ENCODE data around the gene SH3BGRL3.

Gene SH3BGRL3

DNA sequence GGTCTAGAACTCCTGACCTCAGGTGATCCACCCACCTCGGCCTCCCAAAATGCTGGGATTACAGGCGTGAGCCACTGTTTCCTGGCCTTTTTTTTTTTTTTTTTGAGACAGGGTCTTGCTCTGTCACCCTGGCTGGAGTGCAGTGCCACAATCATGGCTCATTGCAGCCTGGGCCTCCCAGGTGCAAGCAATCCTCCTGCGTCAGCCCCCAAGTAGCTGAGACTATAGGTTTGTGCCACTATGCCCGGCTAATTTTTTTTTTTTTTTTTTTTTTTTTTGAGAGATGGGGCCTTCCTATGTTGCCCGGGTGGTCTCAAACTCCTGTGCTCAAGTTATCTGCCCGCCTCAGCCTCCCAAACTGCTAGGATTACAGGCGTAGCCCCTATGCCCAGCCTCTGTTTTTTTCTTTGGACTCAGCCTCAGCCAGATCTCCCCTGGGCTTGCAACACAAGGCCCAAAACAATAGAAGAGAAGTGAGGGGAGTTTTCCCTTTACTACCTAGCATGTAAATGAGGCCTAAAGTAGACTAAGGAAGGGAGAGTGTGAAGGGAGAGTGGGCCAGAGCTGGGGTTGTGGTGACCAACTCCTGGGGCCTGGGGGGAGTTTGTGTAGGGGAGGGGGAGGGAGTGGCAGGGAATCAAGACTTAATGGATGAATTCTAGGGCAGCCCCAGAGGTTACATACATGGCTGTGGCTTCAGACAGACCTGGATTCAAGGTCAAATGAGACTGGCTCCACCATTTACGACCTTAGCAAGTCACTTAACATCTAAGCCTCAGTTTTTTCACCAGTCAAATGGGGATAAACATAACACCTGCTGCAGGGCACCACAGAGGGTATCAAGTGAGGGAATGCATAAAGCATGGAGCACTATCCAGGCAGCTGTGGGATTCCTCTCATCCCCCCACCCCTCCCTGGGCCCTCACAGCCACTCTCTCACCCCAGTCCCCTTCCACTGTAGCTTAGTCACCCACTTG, 36.3 kb downstream of the SH3BGRL3 start:
- no peak for DNase-seq (ENCODE audit: extremely low read depth, insufficient read length)
- H3K36me3 ChIP-seq (ENCODE audit: control insufficient read depth, insufficient read depth, low read length), result peaks cover 8% of the 10 kb centered on the region
- no peaks in the 10 kb centered on the region for H3K27me3 ChIP-seq (replicated peaks; ENCODE audit: control insufficient read depth, insufficient read depth, low read length)
- no peak overlapping the region for H3K4me3 ChIP-seq (replicated peaks; ENCODE audit: low read depth, low read length)
- TF ChIP-seq CTCF (IDR thresholded peaks at IDR 0.05; ENCODE audit: insufficient read depth, low read length, poor library complexity, severe bottlenecking), result no peak

GRCh38 chr1:26317146-26317545, 37.3 kb downstream of the SH3BGRL3 start:
- no peak for DNase-seq (ENCODE audit: extremely low read depth, insufficient read length)
- Histone ChIP-seq H3K27me3 (replicated peaks; ENCODE audit: control insufficient read depth, insufficient read depth, low read length) (no peaks in the 10 kb centered on the region), H3K36me3 (ENCODE audit: control insufficient read depth, insufficient read depth, low read length) (peaks cover 14% of the 10 kb centered on the region), H3K4me3 (replicated peaks; ENCODE audit: low read depth, low read length) (peak overlapping the region; percentile 76)
- no peak for TF ChIP-seq CTCF (IDR thresholded peaks at IDR 0.05; ENCODE audit: insufficient read depth, low read length, poor library complexity, severe bottlenecking)

GRCh38 chr1:26317612-26318337, 37.9 kb downstream of the SH3BGRL3 start, which contains the start of gene CD52:
Gene CD52 (plus strand): TSS chr1:26317958. CDS start chr1:26318018, 60 bp downstream.
- peak; percentile 63 for DNase-seq (ENCODE audit: extremely low read depth, insufficient read length)
- H3K4me3 ChIP-seq (replicated peaks; ENCODE audit: low read depth, low read length), result peak within 1 kb of the TSS; percentile 76
- no peak for TF ChIP-seq CTCF (IDR thresholded peaks at IDR 0.05; ENCODE audit: insufficient read depth, low read length, poor library complexity, severe bottlenecking)
- H3K36me3 ChIP-seq (ENCODE audit: control insufficient read depth, insufficient read depth, low read length), result peaks cover 16% of the 10 kb centered on the region
- no peaks in the 10 kb centered on the region for H3K27me3 ChIP-seq (replicated peaks; ENCODE audit: control insufficient read depth, insufficient read depth, low read length)

GRCh38 chr1:26318338-26319064, 38.6 kb downstream of the SH3BGRL3 start:
- H3K27me3 ChIP-seq (replicated peaks; ENCODE audit: control insufficient read depth, insufficient read depth, low read length), result no peaks in the 10 kb centered on the region
- TF ChIP-seq CTCF (IDR thresholded peaks at IDR 0.05; ENCODE audit: insufficient read depth, low read length, poor library complexity, severe bottlenecking), result no peak
- peak overlapping the region; percentile 76 for H3K4me3 ChIP-seq (replicated peaks; ENCODE audit: low read depth, low read length)
- H3K36me3 ChIP-seq (ENCODE audit: control insufficient read depth, insufficient read depth, low read length), result peaks cover 16% of the 10 kb centered on the region
- DNase-seq (ENCODE audit: extremely low read depth, insufficient read length), result peak; percentile 50

DNA sequence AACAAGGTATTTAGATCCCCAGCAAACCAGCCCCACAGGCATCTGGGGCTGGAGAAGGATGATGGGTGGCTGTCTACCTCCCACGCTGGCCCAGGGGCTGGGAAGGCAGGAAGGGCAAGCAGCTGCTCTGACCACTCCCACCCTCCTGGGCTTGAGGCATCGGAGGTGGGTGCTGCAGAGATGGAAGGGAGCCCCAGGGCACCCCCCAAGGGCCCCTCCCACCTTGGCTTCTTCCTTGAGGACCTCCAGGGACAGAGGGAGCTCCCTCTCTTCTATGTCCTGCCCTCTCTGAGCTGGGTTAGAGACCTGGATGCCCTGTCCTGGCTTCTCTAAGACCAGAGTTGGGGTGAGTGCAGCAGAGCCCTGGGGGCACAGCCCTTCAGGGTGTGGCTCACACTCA, 41.0 kb downstream of the SH3BGRL3 start:
- no peak overlapping the region for H3K4me3 ChIP-seq (replicated peaks; ENCODE audit: low read depth, low read length)
- DNase-seq (ENCODE audit: extremely low read depth, insufficient read length), result no peak

More for the DNA sequence above, 41.0 kb downstream of the SH3BGRL3 start:
- H3K36me3 ChIP-seq (ENCODE audit: control insufficient read depth, insufficient read depth, low read length), result peaks cover 21% of the 10 kb centered on the region
- no peaks in the 10 kb centered on the region for H3K27me3 ChIP-seq (replicated peaks; ENCODE audit: control insufficient read depth, insufficient read depth, low read length)
- TF ChIP-seq CTCF (IDR thresholded peaks at IDR 0.05; ENCODE audit: insufficient read depth, low read length, poor library complexity, severe bottlenecking), result no peak

Measured in GM06990 (cell line).